ENCODE results near the gene HSF2.
A peak's percentile ranks its signal among the peaks of the same experiment; 100 is the strongest.
"Not testable (repeated sequence)": the region's sequence is repeated elsewhere in the genome, so short reads cannot be mapped to it uniquely, and the experiment has no call there.

HSF2 gene

DNA sequence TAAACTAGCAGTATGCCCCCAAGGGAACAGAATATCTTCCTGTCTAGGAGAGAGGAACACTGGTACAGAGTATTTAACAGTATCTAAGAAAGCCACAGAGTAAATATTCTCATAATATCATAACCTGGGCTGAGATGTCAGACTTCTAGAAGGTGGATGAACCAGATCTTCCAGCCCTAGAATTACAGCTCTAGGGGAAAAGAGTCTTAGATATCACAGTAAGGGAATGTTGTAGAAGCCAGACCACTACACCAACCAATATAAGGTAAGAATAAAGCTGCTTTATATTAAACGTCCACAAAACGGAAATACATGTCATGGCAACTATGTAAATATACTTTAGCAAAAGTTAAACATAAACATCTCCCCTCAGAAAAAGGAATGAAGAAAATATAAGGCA lies 59.8 kb downstream of the HSF2 start:
- H3K4me3 ChIP-seq (ENCODE audit: low read depth, low read length), result no peak overlapping the region
- DNase-seq (ENCODE audit: low read depth), result peak; percentile 13
- TF ChIP-seq, protein P1, sequence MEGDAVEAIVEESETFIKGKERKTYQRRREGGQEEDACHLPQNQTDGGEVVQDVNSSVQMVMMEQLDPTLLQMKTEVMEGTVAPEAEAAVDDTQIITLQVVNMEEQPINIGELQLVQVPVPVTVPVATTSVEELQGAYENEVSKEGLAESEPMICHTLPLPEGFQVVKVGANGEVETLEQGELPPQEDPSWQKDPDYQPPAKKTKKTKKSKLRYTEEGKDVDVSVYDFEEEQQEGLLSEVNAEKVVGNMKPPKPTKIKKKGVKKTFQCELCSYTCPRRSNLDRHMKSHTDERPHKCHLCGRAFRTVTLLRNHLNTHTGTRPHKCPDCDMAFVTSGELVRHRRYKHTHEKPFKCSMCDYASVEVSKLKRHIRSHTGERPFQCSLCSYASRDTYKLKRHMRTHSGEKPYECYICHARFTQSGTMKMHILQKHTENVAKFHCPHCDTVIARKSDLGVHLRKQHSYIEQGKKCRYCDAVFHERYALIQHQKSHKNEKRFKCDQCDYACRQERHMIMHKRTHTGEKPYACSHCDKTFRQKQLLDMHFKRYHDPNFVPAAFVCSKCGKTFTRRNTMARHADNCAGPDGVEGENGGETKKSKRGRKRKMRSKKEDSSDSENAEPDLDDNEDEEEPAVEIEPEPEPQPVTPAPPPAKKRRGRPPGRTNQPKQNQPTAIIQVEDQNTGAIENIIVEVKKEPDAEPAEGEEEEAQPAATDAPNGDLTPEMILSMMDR (conservative IDR thresholded peaks at IDR 0.05; ENCODE audit: low read depth, low read length), result no peak

DNA sequence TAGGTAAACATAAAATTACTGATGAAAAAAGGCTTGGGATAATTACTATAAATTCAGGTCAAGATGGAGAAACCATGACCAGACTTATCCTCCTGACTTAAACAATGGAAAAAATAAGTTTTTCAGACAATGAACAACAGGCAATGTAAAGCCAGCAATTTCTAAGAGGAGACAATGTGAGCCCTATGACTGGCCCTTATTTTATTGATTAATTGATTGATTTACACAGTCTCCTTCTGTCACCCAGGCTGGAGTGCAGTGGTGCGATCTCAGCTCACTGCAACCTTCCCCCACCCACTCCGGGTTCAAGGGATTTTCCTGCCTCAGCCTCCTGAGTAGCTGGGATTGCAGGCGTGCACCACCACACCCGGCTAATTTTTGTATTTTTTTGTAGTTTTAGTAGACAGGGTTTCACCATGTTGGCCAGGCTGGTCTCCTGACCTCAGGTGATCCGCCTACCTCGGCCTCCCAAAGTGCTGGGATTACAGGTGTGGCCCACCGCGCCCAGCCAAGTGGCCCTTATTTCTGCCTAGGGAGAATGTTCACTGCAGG lies 60.5 kb downstream of the HSF2 start:
- not testable (repeated sequence) for H3K4me3 ChIP-seq (ENCODE audit: low read depth, low read length); DNase-seq (ENCODE audit: low read depth)

DNA sequence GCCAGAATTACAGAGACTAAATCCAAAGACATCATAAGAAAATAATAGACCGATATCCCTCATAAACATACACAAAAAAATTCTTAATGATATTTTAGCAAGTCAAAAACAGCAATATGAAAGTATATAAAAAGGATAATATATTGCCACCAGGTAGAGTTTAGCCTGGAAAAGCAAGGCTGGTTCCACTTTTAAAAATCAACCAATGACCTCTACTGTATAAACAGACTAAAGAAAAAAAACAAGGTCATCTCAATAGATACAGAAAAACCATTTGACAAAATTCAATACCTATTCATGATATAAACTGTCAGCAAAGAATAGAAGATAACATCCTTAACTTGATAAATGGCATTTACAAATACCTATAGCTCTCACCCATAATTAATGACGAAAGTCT lies 62.4 kb downstream of the HSF2 start:
- TF ChIP-seq, protein P1 (conservative IDR thresholded peaks at IDR 0.05; ENCODE audit: low read depth, low read length), result no peak
- no peak overlapping the region for H3K4me3 ChIP-seq (ENCODE audit: low read depth, low read length)
- DNase-seq (ENCODE audit: low read depth), result no peak

DNA sequence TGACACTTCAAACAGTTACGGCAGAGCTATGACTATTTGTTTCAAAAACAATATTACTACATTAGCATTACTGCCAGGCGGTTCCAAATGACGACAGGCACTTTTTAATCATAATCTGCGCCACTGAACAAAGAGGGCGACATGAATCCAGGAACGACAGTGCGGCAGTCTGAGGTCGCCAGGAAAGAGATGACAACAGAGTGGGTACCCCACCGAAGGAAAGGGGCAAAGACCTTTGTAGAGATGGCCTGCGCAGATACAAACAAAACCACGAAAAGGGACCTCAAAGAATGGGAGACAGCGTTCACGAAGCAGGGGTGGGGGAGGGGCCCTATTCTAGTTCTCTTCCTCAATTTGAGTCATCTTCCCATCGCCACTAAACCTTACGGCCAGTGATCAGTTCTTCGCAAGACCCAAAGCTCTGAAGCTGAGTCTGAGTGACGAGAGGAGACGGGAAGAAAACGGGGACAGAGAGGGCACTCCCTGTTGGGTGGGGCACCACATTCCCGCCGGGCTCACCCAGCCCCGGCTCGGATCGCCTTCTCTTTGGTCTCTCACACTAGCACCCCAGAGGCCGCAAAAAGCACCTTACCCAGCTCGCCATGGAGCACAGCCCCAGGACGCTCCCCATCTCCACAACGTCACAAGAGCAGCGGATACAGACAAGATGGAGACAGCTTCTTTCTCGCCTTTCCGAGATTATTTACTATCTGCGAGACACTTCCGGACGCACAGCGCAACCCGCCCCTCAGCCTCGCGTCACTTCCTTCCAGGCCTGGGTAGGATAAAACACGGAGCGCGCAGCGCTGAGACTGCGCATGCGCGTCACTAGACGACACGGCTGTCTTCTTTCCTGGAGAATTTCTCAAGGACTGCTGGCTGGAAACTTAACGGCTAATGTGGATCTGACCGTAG lies 71.9 kb downstream of the HSF2 start, which contains the start of gene SERINC1:
Gene SERINC1 (minus strand): TSS at position 701 of the 915 bp plus-strand sequence. CDS start 70 bp downstream, at position 631.
- peak; percentile 98 for DNase-seq (ENCODE audit: low read depth)
- peak within 1 kb of the TSS; percentile 88 for H3K4me3 ChIP-seq (ENCODE audit: low read depth, low read length)
- TF ChIP-seq, protein P1 (conservative IDR thresholded peaks at IDR 0.05; ENCODE audit: low read depth, low read length), result no peak

DNA sequence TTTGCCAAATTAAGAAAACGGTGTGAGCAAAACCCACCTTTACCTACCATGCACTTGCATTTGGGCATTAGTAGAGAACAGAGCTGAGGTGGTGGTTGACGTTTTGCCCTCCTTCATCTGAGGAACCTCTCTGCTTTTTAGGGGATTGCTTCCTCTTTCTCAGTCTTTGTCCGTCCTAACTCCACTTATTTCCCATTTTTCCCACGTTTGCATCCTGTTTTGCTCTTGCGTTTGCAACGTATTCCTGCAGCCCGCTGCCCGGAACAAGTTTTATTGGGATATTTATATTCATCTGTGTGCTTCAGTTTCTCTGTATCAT lies 72.5 kb downstream of the HSF2 start:
- TF ChIP-seq, protein P1 (conservative IDR thresholded peaks at IDR 0.05; ENCODE audit: low read depth, low read length), result no peak
- DNase-seq (ENCODE audit: low read depth), result no peak
- H3K4me3 ChIP-seq (ENCODE audit: low read depth, low read length), result peak overlapping the region; percentile 88

DNA sequence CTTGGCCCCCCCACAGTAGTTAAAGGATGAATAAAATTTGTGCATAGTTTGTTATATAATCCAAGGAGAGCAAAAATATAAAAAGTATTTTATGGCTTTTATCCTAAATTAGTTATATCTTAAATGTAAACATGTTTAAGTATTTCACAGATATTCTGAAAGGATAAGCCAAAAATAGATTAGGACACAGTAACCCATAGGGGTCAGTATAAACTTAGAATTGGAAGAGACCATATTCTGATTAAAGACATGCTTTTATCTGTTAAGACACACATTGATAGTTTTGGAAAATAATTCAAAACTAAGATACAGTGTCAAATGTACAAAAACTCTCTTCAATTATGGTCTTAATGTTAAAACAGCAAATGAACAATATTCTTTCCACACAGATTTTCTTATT lies 76.7 kb downstream of the HSF2 start:
- TF ChIP-seq, protein P1 (conservative IDR thresholded peaks at IDR 0.05; ENCODE audit: low read depth, low read length), result peak; percentile 56
- peak; percentile 52 for DNase-seq (ENCODE audit: low read depth)
- no peak overlapping the region for H3K4me3 ChIP-seq (ENCODE audit: low read depth, low read length)

DNA sequence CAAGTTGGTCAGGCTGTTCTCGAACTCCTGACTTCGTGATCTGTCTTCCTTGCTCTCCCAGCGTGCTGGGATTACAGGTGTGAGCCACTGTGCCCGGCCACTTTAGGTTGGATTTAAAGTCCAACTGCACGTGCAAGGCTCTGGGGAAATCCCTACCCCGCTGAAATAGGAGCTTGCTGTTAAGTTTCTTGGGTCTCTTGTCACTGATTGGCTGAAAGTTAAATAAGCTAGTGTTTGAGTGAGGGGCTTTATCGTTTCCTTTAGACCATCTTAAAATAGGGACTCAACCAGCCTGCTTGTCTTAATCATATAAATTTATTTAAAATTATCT lies 83.3 kb downstream of the HSF2 start:
- no peak overlapping the region for H3K4me3 ChIP-seq (ENCODE audit: low read depth, low read length)
- TF ChIP-seq, protein P1 (conservative IDR thresholded peaks at IDR 0.05; ENCODE audit: low read depth, low read length), result no peak
- DNase-seq (ENCODE audit: low read depth), result no peak

Data from choroid plexus epithelial cell (primary cell).